ENCODE results near the gene ATXN7L3B. TPM values are rescaled to one million over a fixed set of nuclear protein-coding genes. Genes with fewer than 3 reads are reported as not detected.

ATXN7L3B gene
- total and polyA plus RNA-seq, 2 experiments from 2014 or later: 42.6 to 54.5 TPM

DNA sequence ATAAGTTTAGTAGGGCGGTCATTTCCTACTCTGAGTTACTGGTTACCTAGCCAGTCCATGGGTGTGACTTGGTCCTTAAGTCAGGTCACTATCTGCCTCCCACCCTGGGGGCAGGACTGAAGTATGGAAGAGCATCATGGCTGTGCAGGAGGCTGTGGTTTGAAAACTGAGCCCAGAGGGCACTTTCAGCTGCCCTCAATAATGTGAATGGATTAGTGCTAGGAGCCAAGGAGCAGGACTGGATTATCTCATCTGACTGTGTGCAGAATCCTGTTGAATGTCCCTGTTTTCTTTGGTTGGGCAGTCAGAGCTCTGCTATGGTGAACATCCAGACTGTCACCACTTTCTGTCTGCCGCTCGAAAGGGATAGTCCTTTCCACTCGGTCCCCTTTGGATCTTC, 1.6 kb downstream of the ATXN7L3B start:
- Histone ChIP-seq H3K36me3 (no peaks in the 10 kb centered on the region), H3K4me1 (ENCODE audit: low read depth) (peaks cover 31% of the 10 kb centered on the region), H3K4me3 (peak overlapping the region; percentile 74), H3K9me3 (ENCODE audit: low read depth) (no peaks in the 10 kb centered on the region), H3K27ac (no peak overlapping the region), H3K27me3 (no peaks in the 10 kb centered on the region)
- TF ChIP-seq, protein P1, sequence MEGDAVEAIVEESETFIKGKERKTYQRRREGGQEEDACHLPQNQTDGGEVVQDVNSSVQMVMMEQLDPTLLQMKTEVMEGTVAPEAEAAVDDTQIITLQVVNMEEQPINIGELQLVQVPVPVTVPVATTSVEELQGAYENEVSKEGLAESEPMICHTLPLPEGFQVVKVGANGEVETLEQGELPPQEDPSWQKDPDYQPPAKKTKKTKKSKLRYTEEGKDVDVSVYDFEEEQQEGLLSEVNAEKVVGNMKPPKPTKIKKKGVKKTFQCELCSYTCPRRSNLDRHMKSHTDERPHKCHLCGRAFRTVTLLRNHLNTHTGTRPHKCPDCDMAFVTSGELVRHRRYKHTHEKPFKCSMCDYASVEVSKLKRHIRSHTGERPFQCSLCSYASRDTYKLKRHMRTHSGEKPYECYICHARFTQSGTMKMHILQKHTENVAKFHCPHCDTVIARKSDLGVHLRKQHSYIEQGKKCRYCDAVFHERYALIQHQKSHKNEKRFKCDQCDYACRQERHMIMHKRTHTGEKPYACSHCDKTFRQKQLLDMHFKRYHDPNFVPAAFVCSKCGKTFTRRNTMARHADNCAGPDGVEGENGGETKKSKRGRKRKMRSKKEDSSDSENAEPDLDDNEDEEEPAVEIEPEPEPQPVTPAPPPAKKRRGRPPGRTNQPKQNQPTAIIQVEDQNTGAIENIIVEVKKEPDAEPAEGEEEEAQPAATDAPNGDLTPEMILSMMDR (IDR thresholded peaks at IDR 0.05; ENCODE audit: low read depth, low read length): no peak
- peak in 1 of 2 donors; percentile 1 for DNase-seq (ENCODE audit: low read depth in 1 of 2, low spot score in 1 of 2)

- Histone ChIP-seq H3K27me3 (no peaks in the 10 kb centered on the region), H3K36me3 (no peaks in the 10 kb centered on the region), H3K9me3 (ENCODE audit: low read depth) (no peaks in the 10 kb centered on the region), H3K4me3 (peak overlapping the region; percentile 74), H3K27ac (no peak overlapping the region), H3K4me1 (ENCODE audit: low read depth) (peaks cover 31% of the 10 kb centered on the region)
- DNase-seq (ENCODE audit: low read depth in 1 of 2, low spot score in 1 of 2): peak; percentile 2 to 3
- TF ChIP-seq, protein P1 (IDR thresholded peaks at IDR 0.05; ENCODE audit: low read depth, low read length): no peak
Observed at GRCh38 chr12:74539765-74540526, 2.3 kb downstream of the ATXN7L3B start.

- no peaks in the 10 kb centered on the region for H3K36me3 ChIP-seq
- H3K9me3 ChIP-seq (ENCODE audit: low read depth): no peaks in the 10 kb centered on the region
- no peaks in the 10 kb centered on the region for H3K27me3 ChIP-seq
- peaks cover 31% of the 10 kb centered on the region for H3K4me1 ChIP-seq (ENCODE audit: low read depth)
- H3K4me3 ChIP-seq: no peak overlapping the region
- H3K27ac ChIP-seq: no peak overlapping the region
- TF ChIP-seq, protein P1 (IDR thresholded peaks at IDR 0.05; ENCODE audit: low read depth, low read length): no peak
- DNase-seq (ENCODE audit: low read depth in 1 of 2, low spot score in 1 of 2): no peak
Observed at GRCh38 chr12:74541074-74541473, 3.4 kb downstream of the ATXN7L3B start.

DNA sequence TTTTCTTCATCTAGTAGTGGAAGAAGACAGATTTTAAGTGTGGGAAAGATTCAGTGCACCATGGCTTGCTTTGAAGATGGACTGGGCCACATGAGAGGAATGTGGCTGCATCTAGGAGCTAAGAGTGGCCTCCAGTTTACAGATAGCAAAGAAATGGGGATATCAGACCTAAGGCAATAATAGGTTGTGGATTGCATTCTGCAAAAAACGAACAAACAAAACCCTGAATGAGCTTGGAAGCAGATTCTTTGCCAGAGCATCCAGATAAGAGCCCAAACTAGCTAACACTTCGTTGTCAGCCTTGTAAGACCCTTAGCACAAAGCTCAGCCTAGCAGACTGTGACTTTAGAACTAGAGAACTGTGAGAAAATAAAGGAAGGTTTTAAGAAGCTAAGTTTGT, 9.6 kb downstream of the ATXN7L3B start:
- H3K36me3 ChIP-seq: no peaks in the 10 kb centered on the region
- H3K4me3 ChIP-seq: no peak overlapping the region
- no peaks in the 10 kb centered on the region for H3K4me1 ChIP-seq (ENCODE audit: low read depth)
- no peak overlapping the region for H3K27ac ChIP-seq
- H3K9me3 ChIP-seq (ENCODE audit: low read depth): no peaks in the 10 kb centered on the region
- H3K27me3 ChIP-seq: no peaks in the 10 kb centered on the region
- DNase-seq (ENCODE audit: low read depth in 1 of 2, low spot score in 1 of 2): no peak
- TF ChIP-seq, protein P1 (IDR thresholded peaks at IDR 0.05; ENCODE audit: low read depth, low read length): no peak

DNA sequence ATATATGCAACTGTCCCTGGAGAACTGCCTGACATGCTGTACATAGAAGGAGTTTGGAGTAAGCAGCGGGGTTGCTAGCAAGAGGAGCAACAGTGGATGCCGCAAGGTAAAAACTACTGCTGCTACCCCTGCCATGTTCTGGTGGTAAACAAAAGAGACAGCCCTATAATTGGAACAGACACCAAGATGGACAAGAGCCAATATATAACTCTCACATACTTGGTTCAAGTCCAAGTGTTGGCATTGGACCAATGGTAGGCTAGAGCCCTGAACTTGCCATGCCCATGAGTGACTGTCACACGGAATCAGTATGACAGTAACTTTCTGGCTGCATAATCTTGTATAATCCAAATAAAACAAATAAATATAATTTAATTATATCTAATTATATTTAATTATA, 13.7 kb downstream of the ATXN7L3B start:
- no peaks in the 10 kb centered on the region for H3K9me3 ChIP-seq (ENCODE audit: low read depth)
- H3K27me3 ChIP-seq: no peaks in the 10 kb centered on the region
- DNase-seq (ENCODE audit: low read depth in 1 of 2, low spot score in 1 of 2): no peak

More for the DNA sequence above, 13.7 kb downstream of the ATXN7L3B start:
- no peak overlapping the region for H3K4me3 ChIP-seq
- TF ChIP-seq, protein P1 (IDR thresholded peaks at IDR 0.05; ENCODE audit: low read depth, low read length): no peak
- no peaks in the 10 kb centered on the region for H3K4me1 ChIP-seq (ENCODE audit: low read depth)
- no peaks in the 10 kb centered on the region for H3K36me3 ChIP-seq
- H3K27ac ChIP-seq: no peak overlapping the region
